Heart right ventricle (tissue), 16 donors: ENCODE results near the gene CASQ2. TPM values are rescaled to one million over a fixed set of nuclear protein-coding genes. Genes with fewer than 3 reads are reported as not detected.

Experiments
- ATAC-seq, 8 donors: fragments of 200-7000 bp; cut with Tn5 transposase; one replicate each; pipeline ENCODE4 v1.9.1; 2020; ENCODE audit warnings: mild to moderate bottlenecking in 8 of 8, moderate library complexity in 8 of 8, moderate number of reproducible peaks in 1 of 8
- DNase-seq, 2 donors: peaks; one replicate each; pipeline ENCODE4 v3.0.0-alpha.2; 2020
- H3K27ac ChIP-seq, 10 donors: fragments of 200-600 bp; sonication (generic) in 2 of 10; one replicate each; pipeline versions ENCODE4 v1.5.0 to v1.8.0; 2020 to 2022; ENCODE audit warnings: mild to moderate bottlenecking in 3 of 10
- H3K27me3 ChIP-seq, 7 donors: fragments of 200-600 bp; one replicate each; pipeline ENCODE4 v1.8.0; 2021 to 2022; ENCODE audit warnings: mild to moderate bottlenecking in 2 of 7
- H3K36me3 ChIP-seq, 9 donors: fragments of 200-600 bp; sonication (generic) in 1 of 9; one replicate each; pipeline versions ENCODE4 v1.5.0 to v1.8.0; 2020 to 2022; ENCODE audit warnings: mild to moderate bottlenecking in 2 of 9
- H3K4me1 ChIP-seq, 9 donors: fragments of 200-600 bp; sonication (generic) in 1 of 9; one replicate each; pipeline versions ENCODE4 v1.5.0 to v1.8.0; 2020 to 2022; ENCODE audit warnings: mild to moderate bottlenecking in 4 of 9
- H3K4me3 ChIP-seq, 10 donors: fragments of 200-600 bp; sonication (generic) in 2 of 10; one replicate each; pipeline versions ENCODE4 v1.5.0 to v1.8.0; 2020 to 2022; ENCODE audit warnings: mild to moderate bottlenecking in 7 of 10, moderate library complexity in 2 of 10
- H3K9me3 ChIP-seq, 11 donors: fragments of 200-600 bp in 10 of 11; sonication (generic) in 2 of 11; one replicate each; pipeline versions ENCODE4 v1.5.0 to v1.8.0; 2013 to 2022; ENCODE audit warnings: mild to moderate bottlenecking in 2 of 11, control low read depth in 1 of 11, moderate library complexity in 1 of 11
- CTCF ChIP-seq, 9 donors: fragments of 200-600 bp; sonication (generic) in 2 of 9; IDR thresholded peaks; one replicate each; pipeline versions ENCODE4 v1.5.0 to v1.8.0; 2021 to 2022; ENCODE audit warnings: antibody characterized with exemption in 9 of 9, mild to moderate bottlenecking in 5 of 9, moderate library complexity in 1 of 9
- WGBS, 2 donors: extraction: QIAGEN DNeasy Blood & Tissue Kit; methylation state at CpG; one replicate each; pipeline ENCODE4 v1.1.7; 2013; ENCODE audit warnings: inconsistent platforms in 1 of 2; 5-methylcytosine and 5-hydroxymethylcytosine counted together
- intact Hi-C, 10 donors: fragments of 100-400 bp; cut with DNase I; formaldehyde crosslinking; loops; one replicate each; pipeline versions ENCODE4 v1.11.1 to v1.14.2; 2022
- polyA plus RNA-seq, 2 donors: library from polyadenylated mRNA; stranded (reverse); fragments of 200-250 nt; gene quantifications; one replicate each; pipeline ENCODE4 v1.2.3, GENCODE V29; 2013
- total RNA-seq, 10 donors: library from RNA; stranded (reverse); fragmentation: NEBNext Ultra II Directional in 3 of 10; extraction: Animal tissue kit (Norgen Biotek cat#: 25700) in 3 of 10; gene quantifications; one replicate each; pipeline versions ENCODE4 v1.2.1 to v1.2.4, GENCODE V29; 2021 to 2023
- donor health status: Arrhythmogenic right ventricular cardiomyopathy.
- donor health status: ischemic (EF 13 %, LVEDD 7.1; RV severe dilation, severe dysfunction).
- donor health status: healthy with polysubstance abuse.
- donor health status: DM: no; HTN: yes; CAD: no.
- donor health status: DM: no; HTN: no; CAD: no.
- donor health status: ischemic (EF 25% LVEDD 6.9; RV normal size, moderate dysfunction).
- donor health status: ischemic (EF 25% LVEDD 5.7; RV mildly dilated, moderate dysfunction).
- donor health status: healthy.
- donor health status: DM: yes; HTN: yes; CAD: no.
- donor health status: Ischemic cardiomyopathy.
- donor health status: ischemic (EF 35%, LVEDD 5.7; RV mildly dilated, moderate dysfunction).
- donor health status: nonischemic (EF 11% LVEDD 7.7; RV severe dilation, severe dysfunction).
- donor health status: DM: yes; HTN: yes; CAD: no.
- donor health status: PGD.
- donor health status: ischemic (EF 29% LVEDD 5.4; RV normal size, mild dysfunction).
- donor health status: nonischemic (EF 23%, LVEDD 6.1; RV moderate dilation, normal function).

The CASQ2 gene
- total and polyA plus RNA-seq, 12 donors = 443 to 1,698 (median 1,186) TPM

- H3K9me3 ChIP-seq = no peaks in the 10 kb centered on the region
- peaks cover 0 to 38% (median 0%) of the 10 kb centered on the region in 9 donors for H3K36me3 ChIP-seq
- H3K4me3 ChIP-seq = no peak overlapping the region
- H3K27ac ChIP-seq = peak overlapping the region in 7 of 10 donors; percentile 10 to 86 (median 78)
- H3K27me3 ChIP-seq = no peaks in the 10 kb centered on the region
- no peak for TF ChIP-seq CTCF (IDR thresholded peaks at IDR 0.05)
- intact Hi-C loops = loop anchor here in 1 of 10 donors (5.0 kb wide), 1 partner anchor 36 kb away; no protein-coding TSS in a partner anchor
- ATAC-seq = no peak
- DNase-seq = no peak
- peaks cover 5 to 62% (median 39%) of the 10 kb centered on the region in 9 donors for H3K4me1 ChIP-seq
These were observed 41.9 kb downstream of the CASQ2 start for GRCh38 chr1:115726570-115726969.

DNA sequence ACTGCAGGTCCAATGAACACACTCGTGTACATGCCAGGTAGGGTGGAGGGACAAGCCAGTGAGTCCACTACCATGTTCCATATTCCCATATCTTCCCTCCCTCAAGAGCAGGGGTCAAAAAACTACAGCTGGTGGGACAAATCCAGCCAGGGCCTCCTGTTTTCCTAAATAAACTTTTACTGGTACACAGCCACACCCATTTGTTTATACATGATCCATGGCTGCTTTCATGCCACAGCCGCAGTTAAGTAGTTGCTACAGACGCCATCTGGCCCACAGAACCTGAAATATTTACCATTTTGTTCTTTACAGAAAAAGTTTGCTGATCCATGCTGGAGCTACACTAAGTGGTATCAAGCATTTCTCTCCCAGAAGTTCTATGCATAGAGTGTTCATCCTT lies 42.4 kb downstream of the CASQ2 start:
- 73 to 78% methylated on average over 3 of the region's 3 CpGs for WGBS, 2 donors
- H3K9me3 ChIP-seq = no peaks in the 10 kb centered on the region
- peaks cover 0 to 38% (median 0%) of the 10 kb centered on the region in 9 donors for H3K36me3 ChIP-seq
- TF ChIP-seq CTCF (IDR thresholded peaks at IDR 0.05) = no peak
- DNase-seq (no peak), ATAC-seq (no peak)
- H3K27me3 ChIP-seq = no peaks in the 10 kb centered on the region
- H3K4me1 ChIP-seq = peaks cover 5 to 62% (median 35%) of the 10 kb centered on the region in 9 donors
- no peak overlapping the region for H3K4me3 ChIP-seq
- intact Hi-C loops = loop anchor here in 1 of 10 donors (5.0 kb wide), 1 partner anchor 36 kb away; no protein-coding TSS in a partner anchor
- peak overlapping the region in 7 of 10 donors; percentile 10 to 86 (median 29) for H3K27ac ChIP-seq

DNA sequence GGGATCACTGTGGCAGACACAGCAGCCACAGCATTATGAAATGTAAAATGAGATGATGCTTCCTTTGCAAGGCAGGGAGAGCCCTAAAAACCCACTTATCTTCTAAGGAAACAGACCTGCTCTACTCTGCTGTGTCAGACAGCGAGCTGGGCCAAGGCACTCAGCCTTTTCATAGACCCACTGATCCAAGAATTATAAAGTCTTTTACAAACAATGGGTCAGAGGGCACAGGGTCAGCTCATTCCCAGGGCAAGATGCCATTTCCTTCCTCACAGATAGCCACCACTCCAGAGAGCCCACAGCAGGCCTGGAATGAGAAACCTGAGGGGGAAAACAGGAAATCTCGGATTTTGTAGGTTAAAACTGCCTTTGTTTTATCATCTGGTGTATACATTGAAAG lies 42.9 kb downstream of the CASQ2 start:
- no peaks in the 10 kb centered on the region for H3K9me3 ChIP-seq
- H3K27me3 ChIP-seq = no peaks in the 10 kb centered on the region
- peaks cover 0 to 41% (median 0%) of the 10 kb centered on the region in 9 donors for H3K36me3 ChIP-seq
- intact Hi-C loops = loop anchor here in 1 of 10 donors (5.0 kb wide), 1 partner anchor 37 kb away; no protein-coding TSS in a partner anchor
- peaks cover 5 to 57% (median 31%) of the 10 kb centered on the region in 9 donors for H3K4me1 ChIP-seq
- 61 to 73% methylated on average over 2 of the region's 2 CpGs for WGBS, 2 donors
- TF ChIP-seq CTCF (IDR thresholded peaks at IDR 0.05) = no peak
- no peak overlapping the region for H3K4me3 ChIP-seq
- ATAC-seq (no peak), DNase-seq (no peak)
- H3K27ac ChIP-seq = peak overlapping the region in 6 of 10 donors; percentile 9 to 86 (median 25)

- H3K27ac ChIP-seq = no peak overlapping the region
- H3K27me3 ChIP-seq = no peaks in the 10 kb centered on the region
- H3K4me1 ChIP-seq = peaks cover 5 to 44% (median 29%) of the 10 kb centered on the region in 9 donors
- intact Hi-C loops = no loop called here
- no peak overlapping the region for H3K4me3 ChIP-seq
- H3K36me3 ChIP-seq = peaks cover 0 to 45% (median 0%) of the 10 kb centered on the region in 9 donors
- no peaks in the 10 kb centered on the region for H3K9me3 ChIP-seq
- DNase-seq (no peak), ATAC-seq (no peak)
- whole genome bisulfite sequencing, 2 donors = 87 to 88% methylated on average over 5 of the region's 5 CpGs
- no peak for TF ChIP-seq CTCF (IDR thresholded peaks at IDR 0.05)
These were observed 44.8 kb downstream of the CASQ2 start for GRCh38 chr1:115723756-115724155.
